Astrocyte (in vitro differentiated cells and primary cell): ENCODE measurements around the gene PVR. TPM values are rescaled to one million over a fixed set of nuclear protein-coding genes. Genes with fewer than 3 reads are reported as not detected.
A peak's percentile ranks its signal among the peaks of the same experiment; 100 is the strongest.
"Not testable (repeated sequence)": the region's sequence is repeated elsewhere in the genome, so short reads cannot be mapped to it uniquely, and the experiment has no call there.

ENCODE experiments used
- DNase-seq: peaks from one replicate; pipeline ENCODE4 v3.0.0-alpha.2; 2010; ENCODE audit warnings: low read depth
- FAIRE-seq: peaks from 2 replicates; lab custom pipeline; 2011; peaks lifted over from hg19 to GRCh38; lab: Jason Lieb, UNC
- H2AFZ ChIP-seq: 2 replicates; pipeline ENCODE4 v1.6.0; 2012; ENCODE audit warnings: low read depth, low read length, inconsistent platforms
- H3K27ac ChIP-seq: 2 replicates; pipeline ENCODE4 v1.5.1; 2011; ENCODE audit warnings: low read depth, low read length, inconsistent platforms
- H3K27me3 ChIP-seq: 2 replicates; pipeline ENCODE4 v1.6.0; 2011; ENCODE audit warnings: low read length, inconsistent platforms; ENCODE audit not compliant: insufficient read depth
- H3K36me3 ChIP-seq: 2 replicates; pipeline ENCODE4 v1.5.1; 2011; ENCODE audit warnings: low read length, inconsistent platforms; ENCODE audit not compliant: insufficient read depth
- H3K4me1 ChIP-seq: 2 replicates; pipeline ENCODE4 v1.5.1; 2011; ENCODE audit warnings: low read length, inconsistent platforms; ENCODE audit not compliant: insufficient read depth
- H3K4me2 ChIP-seq: 2 replicates; pipeline ENCODE4 v1.6.0; 2012; ENCODE audit warnings: low read length, inconsistent platforms
- H3K4me3 ChIP-seq: 2 replicates; pipeline ENCODE4 v1.5.1; 2011; ENCODE audit warnings: low read depth, mild to moderate bottlenecking, low read length, inconsistent platforms; ENCODE audit not compliant: insufficient read depth
- H3K79me2 ChIP-seq: 2 replicates; pipeline ENCODE4 v1.6.0; 2012; ENCODE audit warnings: mild to moderate bottlenecking, low read length, inconsistent platforms; ENCODE audit not compliant: insufficient read depth
- H3K9ac ChIP-seq: 2 replicates; pipeline ENCODE4 v1.6.0; 2012; ENCODE audit warnings: mild to moderate bottlenecking, low read length, inconsistent platforms
- H3K9me3 ChIP-seq: 2 replicates; pipeline ENCODE4 v1.5.1; 2012; ENCODE audit warnings: low read depth, mild to moderate bottlenecking, low read length, inconsistent platforms; ENCODE audit not compliant: insufficient read depth
- H4K20me1 ChIP-seq: 2 replicates; pipeline ENCODE4 v1.6.0; 2012; ENCODE audit warnings: low read length, inconsistent platforms; ENCODE audit not compliant: insufficient read depth
- H3K27ac Mint-ChIP-seq: one replicate; pipeline ENCODE4 v1.8.0; 2021; ENCODE audit warnings: mild to moderate bottlenecking, mixed read lengths; ENCODE audit not compliant: unreplicated experiment
- H3K27me3 Mint-ChIP-seq: one replicate; pipeline ENCODE4 v1.8.0; 2021; ENCODE audit warnings: low read depth, mixed read lengths; ENCODE audit not compliant: unreplicated experiment
- H3K36me3 Mint-ChIP-seq: one replicate; pipeline ENCODE4 v1.8.0; 2021; ENCODE audit warnings: low read depth, mixed read lengths; ENCODE audit not compliant: unreplicated experiment
- H3K4me1 Mint-ChIP-seq: one replicate; pipeline ENCODE4 v1.8.0; 2021; ENCODE audit warnings: low read depth, mixed read lengths; ENCODE audit not compliant: unreplicated experiment
- H3K4me3 Mint-ChIP-seq: one replicate; pipeline ENCODE4 v1.8.0; 2021; ENCODE audit warnings: mild to moderate bottlenecking, moderate library complexity, mixed read lengths; ENCODE audit not compliant: unreplicated experiment
- H3K9me3 Mint-ChIP-seq: one replicate; pipeline ENCODE4 v1.8.0; 2021; ENCODE audit warnings: mild to moderate bottlenecking, mixed read lengths; ENCODE audit not compliant: unreplicated experiment
- EZH2 ChIP-seq: IDR thresholded peaks from 2 replicates; pipeline ENCODE4 v1.6.1; 2012; ENCODE audit warnings: mild to moderate bottlenecking, low read length, inconsistent platforms; ENCODE audit not compliant: insufficient read depth
- total RNA-seq: library from RNA; stranded (reverse); gene quantifications from 2 replicates; pipeline ENCODE4 v1.2.1, GENCODE V29; 2021
- TF ChIP-seq, protein P1 (sequence below): IDR thresholded peaks from 2 replicates; pipeline ENCODE4 v1.5.1; 2011; ENCODE audit warnings: low read depth, mild to moderate bottlenecking, inconsistent platforms, low read length, moderate library complexity; ENCODE audit not compliant: insufficient read depth

PVR gene
- total RNA-seq, 1 donor from 2014 or later, result 81.6 TPM

DNA sequence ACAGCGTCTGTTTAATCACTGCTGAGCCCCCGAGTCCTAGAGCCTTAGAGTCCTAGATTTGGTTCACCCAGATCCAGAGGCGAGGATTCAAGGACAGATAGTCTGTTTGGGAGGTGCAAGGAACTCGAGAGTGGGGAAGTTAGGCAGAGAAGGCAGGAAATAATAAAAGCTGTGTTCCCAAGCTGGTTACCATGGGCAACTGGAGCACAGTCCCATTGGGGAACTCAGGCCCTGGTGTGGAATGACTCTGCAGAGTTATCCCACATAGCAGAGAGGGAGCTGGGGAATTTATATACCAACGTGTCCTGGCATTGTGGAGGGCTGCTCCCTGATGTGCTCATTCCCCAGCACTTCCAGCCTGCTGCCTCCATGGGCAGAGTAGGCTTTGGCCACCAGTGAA is 20.6 kb upstream of the PVR start:
- H3K9me3 ChIP-seq, result no peaks in the 10 kb centered on the region
- no peaks in the 10 kb centered on the region for H4K20me1 ChIP-seq
- H3K9ac ChIP-seq, result no peak overlapping the region
- H3K79me2 ChIP-seq, result no peaks in the 10 kb centered on the region
- H3K27me3 Mint-ChIP-seq, result peaks cover 7% of the 10 kb centered on the region
- no peak for TF ChIP-seq EZH2
- TF ChIP-seq, protein P1, sequence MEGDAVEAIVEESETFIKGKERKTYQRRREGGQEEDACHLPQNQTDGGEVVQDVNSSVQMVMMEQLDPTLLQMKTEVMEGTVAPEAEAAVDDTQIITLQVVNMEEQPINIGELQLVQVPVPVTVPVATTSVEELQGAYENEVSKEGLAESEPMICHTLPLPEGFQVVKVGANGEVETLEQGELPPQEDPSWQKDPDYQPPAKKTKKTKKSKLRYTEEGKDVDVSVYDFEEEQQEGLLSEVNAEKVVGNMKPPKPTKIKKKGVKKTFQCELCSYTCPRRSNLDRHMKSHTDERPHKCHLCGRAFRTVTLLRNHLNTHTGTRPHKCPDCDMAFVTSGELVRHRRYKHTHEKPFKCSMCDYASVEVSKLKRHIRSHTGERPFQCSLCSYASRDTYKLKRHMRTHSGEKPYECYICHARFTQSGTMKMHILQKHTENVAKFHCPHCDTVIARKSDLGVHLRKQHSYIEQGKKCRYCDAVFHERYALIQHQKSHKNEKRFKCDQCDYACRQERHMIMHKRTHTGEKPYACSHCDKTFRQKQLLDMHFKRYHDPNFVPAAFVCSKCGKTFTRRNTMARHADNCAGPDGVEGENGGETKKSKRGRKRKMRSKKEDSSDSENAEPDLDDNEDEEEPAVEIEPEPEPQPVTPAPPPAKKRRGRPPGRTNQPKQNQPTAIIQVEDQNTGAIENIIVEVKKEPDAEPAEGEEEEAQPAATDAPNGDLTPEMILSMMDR, result no peak
- H3K36me3 ChIP-seq, result no peaks in the 10 kb centered on the region
- peaks cover 18% of the 10 kb centered on the region for H3K4me1 Mint-ChIP-seq
- H3K36me3 Mint-ChIP-seq, result peaks cover 8% of the 10 kb centered on the region
- no peaks in the 10 kb centered on the region for H3K27me3 ChIP-seq
- H3K27ac Mint-ChIP-seq, result no peak overlapping the region
- H3K4me3 ChIP-seq, result no peak overlapping the region
- DNase-seq, result peak; percentile 10
- H3K27ac ChIP-seq, result no peak overlapping the region
- FAIRE-seq, result no peak
- H3K9me3 Mint-ChIP-seq, result peaks cover 8% of the 10 kb centered on the region
- H3K4me2 ChIP-seq, result no peak overlapping the region
- H3K4me1 ChIP-seq, result peaks cover 13% of the 10 kb centered on the region
- H3K4me3 Mint-ChIP-seq, result no peak overlapping the region
- H2AFZ ChIP-seq, result no peak overlapping the region

DNA sequence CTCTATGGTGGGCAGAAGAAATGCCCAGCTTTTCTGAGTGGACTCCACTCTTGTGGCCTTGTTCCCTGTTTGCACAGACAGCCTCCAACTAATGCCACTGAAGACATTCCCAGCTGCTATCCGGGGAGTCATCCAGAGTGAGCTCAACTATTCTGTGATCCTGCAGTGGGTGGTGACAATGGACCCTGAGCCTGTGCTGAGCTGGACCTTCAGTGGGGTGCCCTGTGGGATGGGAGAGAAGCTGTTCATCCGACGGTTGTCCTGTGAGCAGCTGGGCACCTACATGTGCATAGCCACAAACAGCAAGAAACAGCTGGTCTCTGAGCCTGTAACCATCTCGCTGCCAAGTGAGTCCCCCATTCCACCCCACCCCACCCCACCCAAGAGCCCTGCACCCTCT is 20.1 kb upstream of the PVR start:
- no peaks in the 10 kb centered on the region for H3K36me3 ChIP-seq

DNA sequence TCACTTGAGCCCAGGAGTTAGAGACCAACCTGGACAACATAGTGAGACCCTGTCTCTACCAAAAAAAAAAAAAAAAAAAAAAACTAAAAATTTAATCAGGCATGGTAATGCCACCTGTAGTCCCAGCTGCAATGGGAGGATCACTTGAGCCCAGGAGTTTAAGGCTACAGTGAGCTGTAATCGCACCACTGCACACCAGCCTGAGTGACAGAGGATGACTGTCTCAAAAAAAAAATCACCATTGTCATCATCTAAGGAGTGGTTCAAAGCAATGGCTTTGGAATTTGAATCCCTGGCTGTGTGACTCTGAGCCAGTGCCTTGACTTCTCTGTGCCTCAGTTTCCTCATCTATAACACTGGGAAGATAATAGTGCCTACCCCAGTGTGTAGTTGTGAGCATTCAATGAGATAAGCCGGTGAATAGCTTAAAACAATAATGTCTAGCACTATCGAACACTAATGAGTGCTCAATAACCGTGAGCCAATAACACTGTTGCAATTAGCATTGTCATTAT is 18.8 kb upstream of the PVR start:
- no peak overlapping the region for H2AFZ ChIP-seq
- no peak overlapping the region for H3K4me3 ChIP-seq
- DNase-seq (no peak), FAIRE-seq (no peak)
- no peaks in the 10 kb centered on the region for H4K20me1 ChIP-seq
- TF ChIP-seq, protein P1, result no peak
- no peak for TF ChIP-seq EZH2
- no peak overlapping the region for H3K27ac Mint-ChIP-seq
- no peak overlapping the region for H3K4me3 Mint-ChIP-seq
- peaks cover 13% of the 10 kb centered on the region for H3K4me1 ChIP-seq
- no peak overlapping the region for H3K9ac ChIP-seq
- H3K79me2 ChIP-seq, result no peaks in the 10 kb centered on the region
- H3K4me2 ChIP-seq, result no peak overlapping the region
- H3K36me3 Mint-ChIP-seq, result peaks cover 12% of the 10 kb centered on the region
- peaks cover 11% of the 10 kb centered on the region for H3K27me3 Mint-ChIP-seq
- no peaks in the 10 kb centered on the region for H3K27me3 ChIP-seq
- peaks cover 7% of the 10 kb centered on the region for H3K9me3 Mint-ChIP-seq
- H3K4me1 Mint-ChIP-seq, result peaks cover 18% of the 10 kb centered on the region
- peak overlapping the region; percentile 76 for H3K27ac ChIP-seq
- no peaks in the 10 kb centered on the region for H3K36me3 ChIP-seq
- no peaks in the 10 kb centered on the region for H3K9me3 ChIP-seq

More for the DNA sequence above, 20.1 kb upstream of the PVR start:
- no peak overlapping the region for H3K27ac Mint-ChIP-seq
- no peak for FAIRE-seq
- no peak overlapping the region for H3K4me3 Mint-ChIP-seq
- Histone ChIP-seq H4K20me1 (no peaks in the 10 kb centered on the region), H3K9me3 (no peaks in the 10 kb centered on the region), H3K4me2 (no peak overlapping the region), H3K4me3 (no peak overlapping the region), H3K27ac (no peak overlapping the region), H3K79me2 (no peaks in the 10 kb centered on the region), H3K27me3 (no peaks in the 10 kb centered on the region), H3K4me1 (peaks cover 13% of the 10 kb centered on the region), H3K9ac (no peak overlapping the region), H2AFZ (no peak overlapping the region)
- TF ChIP-seq, protein P1, result no peak
- TF ChIP-seq EZH2, result no peak
- DNase-seq, result no peak
- H3K9me3 Mint-ChIP-seq, result peaks cover 8% of the 10 kb centered on the region
- H3K4me1 Mint-ChIP-seq, result peaks cover 18% of the 10 kb centered on the region
- peaks cover 6% of the 10 kb centered on the region for H3K27me3 Mint-ChIP-seq
- H3K36me3 Mint-ChIP-seq, result peaks cover 10% of the 10 kb centered on the region

DNA sequence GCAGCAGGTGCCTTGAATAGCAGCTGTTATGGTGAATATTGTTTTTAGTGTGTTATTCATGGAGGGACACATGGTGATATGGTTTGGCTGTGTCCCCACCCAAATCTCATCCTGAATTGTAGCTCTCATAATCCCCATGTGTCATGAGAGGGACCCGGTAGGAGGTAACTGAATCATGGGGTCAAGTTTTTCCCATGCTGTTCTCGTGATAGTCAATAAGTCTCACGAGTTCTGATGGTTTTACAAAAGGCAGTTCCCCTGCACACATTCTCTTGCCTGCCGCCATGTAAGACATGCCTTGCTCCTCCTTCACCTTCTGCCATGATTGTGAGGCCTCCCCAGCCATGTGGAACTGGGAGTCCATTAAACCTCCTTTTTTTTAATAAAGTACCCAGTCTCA is 18.1 kb upstream of the PVR start:
- H3K9me3 Mint-ChIP-seq, H3K4me3 ChIP-seq, FAIRE-seq, H3K4me3 Mint-ChIP-seq, H3K36me3 ChIP-seq, H2AFZ ChIP-seq, H3K27me3 ChIP-seq, H4K20me1 ChIP-seq, H3K79me2 ChIP-seq, DNase-seq, H3K9me3 ChIP-seq: not testable (repeated sequence)
- Mint-ChIP-seq H3K27ac (peak overlapping the region; percentile 78), H3K4me1 (peaks cover 18% of the 10 kb centered on the region), H3K27me3 (peaks cover 11% of the 10 kb centered on the region), H3K36me3 (peaks cover 16% of the 10 kb centered on the region)
- Histone ChIP-seq H3K4me1 (peaks cover 13% of the 10 kb centered on the region), H3K4me2 (peak overlapping the region; percentile 28), H3K27ac (peak overlapping the region; percentile 76), H3K9ac (peak overlapping the region; percentile 30)
